HUES6 (cell line): ENCODE results near the gene SLC5A9.

Experiments
- H3K27ac ChIP-seq: 2 replicates; pipeline ENCODE4 v1.7.0; 2013; ENCODE audit warnings: low read depth, mild to moderate bottlenecking, low read length, inconsistent platforms
- H3K27me3 ChIP-seq: 2 replicates; pipeline ENCODE4 v1.6.1; 2013; ENCODE audit warnings: low read length; ENCODE audit not compliant: control insufficient read depth, insufficient read depth
- H3K36me3 ChIP-seq: 2 replicates; pipeline ENCODE4 v1.6.1; 2013; ENCODE audit warnings: low read length; ENCODE audit not compliant: control insufficient read depth, insufficient read depth
- H3K4me1 ChIP-seq: 2 replicates; pipeline ENCODE4 v1.6.1; 2013; ENCODE audit warnings: low read length; ENCODE audit not compliant: control insufficient read depth, insufficient read depth
- H3K4me3 ChIP-seq: 2 replicates; pipeline ENCODE4 v1.5.1; 2013; ENCODE audit warnings: low read depth, low read length
- H3K9ac ChIP-seq: one replicate; pipeline ENCODE4 v1.6.1; 2013; ENCODE audit warnings: mild to moderate bottlenecking, low read length
- H3K9me3 ChIP-seq: 2 replicates; pipeline ENCODE4 v1.6.1; 2013; ENCODE audit warnings: low read depth, low read length; ENCODE audit not compliant: control insufficient read depth, insufficient read depth

Gene SLC5A9

DNA sequence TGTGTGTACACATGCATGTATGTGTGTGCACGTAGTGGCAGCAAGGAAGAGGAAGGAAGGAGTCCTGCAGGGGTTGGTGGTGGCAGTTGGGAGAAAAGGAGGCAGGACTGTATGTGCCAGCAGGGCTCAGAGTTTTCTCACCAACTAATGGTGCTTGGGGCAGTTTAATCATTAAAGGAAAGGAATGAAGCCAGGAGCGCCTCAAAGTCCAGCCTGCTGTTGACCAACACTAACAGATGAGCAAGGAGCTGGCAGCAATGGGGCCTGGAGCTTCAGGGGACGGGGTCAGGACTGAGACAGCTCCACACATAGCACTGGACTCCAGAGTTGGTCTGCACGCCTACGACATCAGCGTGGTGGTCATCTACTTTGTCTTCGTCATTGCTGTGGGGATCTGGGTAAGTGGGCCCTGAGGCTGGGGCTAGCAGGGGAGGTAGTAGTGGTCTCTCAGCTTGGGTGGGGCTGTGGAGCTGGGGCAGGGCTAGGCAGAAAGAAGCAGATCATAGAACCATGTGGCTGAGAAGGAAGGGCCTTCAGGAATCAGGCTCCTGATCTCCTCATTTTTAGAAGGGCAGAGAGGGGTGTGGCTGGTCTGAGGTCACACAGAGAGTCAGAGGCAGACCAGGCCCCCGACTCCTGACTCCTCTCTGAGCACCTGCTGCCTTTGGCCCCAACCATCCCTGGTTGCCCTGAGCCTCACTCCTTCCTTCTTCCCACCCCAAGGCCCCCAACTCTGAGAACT lies at the start of gene SLC5A9:
SLC5A9 (plus strand) TSS at position 216 of the 742 bp plus-strand sequence; CDS start at position 237, 21 bp downstream.
- no peak within 1 kb of the TSS for H3K4me3 ChIP-seq
- peaks cover 13% of the 10 kb centered on the region; the same call in 1 of the 2 replicates for H3K4me1 ChIP-seq
- no peaks in the 10 kb centered on the region for H3K27me3 ChIP-seq
- H3K9ac ChIP-seq, result no peak within 1 kb of the TSS
- H3K27ac ChIP-seq, result no peak within 1 kb of the TSS
- no peaks in the 10 kb centered on the region for H3K9me3 ChIP-seq
- H3K36me3 ChIP-seq, result peaks cover 6% of the 10 kb centered on the region; the same call in 1 of the 2 replicates

DNA sequence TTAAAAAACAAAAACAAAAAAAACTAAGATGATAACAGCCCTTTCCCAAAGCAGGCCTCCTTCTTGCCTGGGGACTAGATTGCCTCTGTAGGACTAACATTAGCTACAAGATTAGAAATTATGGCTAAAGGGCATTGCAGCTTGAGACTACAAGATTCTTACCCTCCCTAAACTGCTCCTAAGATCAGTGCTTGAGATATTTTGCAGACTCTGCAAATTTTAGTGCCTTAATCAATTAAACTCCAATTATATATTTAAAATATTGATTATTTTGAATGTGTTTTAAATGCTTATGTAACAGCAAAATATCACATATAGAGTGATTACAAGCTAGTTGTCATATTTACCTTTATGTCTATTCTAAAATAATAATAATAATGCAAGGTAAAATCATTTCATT lies 47.4 kb upstream of the SLC5A9 start:
- H3K9me3 ChIP-seq, result peaks cover 24% of the 10 kb centered on the region

DNA sequence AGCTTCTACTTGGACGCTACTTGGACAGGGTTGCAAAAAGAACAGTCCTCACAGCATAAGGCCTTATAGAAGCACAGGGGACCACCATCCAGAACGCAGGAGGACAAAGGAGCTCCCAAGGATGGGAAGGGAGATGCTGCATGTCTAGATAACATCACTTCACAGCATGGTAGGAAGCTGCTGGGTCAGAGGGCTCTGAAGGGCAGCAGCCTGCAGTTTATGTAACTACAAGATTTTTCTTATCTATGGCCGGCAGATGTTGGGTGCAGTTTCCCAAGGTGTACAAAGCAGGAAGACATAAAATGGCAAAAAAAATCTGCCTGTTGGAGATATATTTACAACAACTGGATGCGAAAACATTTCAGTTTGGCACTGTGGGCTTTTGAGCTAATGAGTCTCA lies 45.3 kb upstream of the SLC5A9 start:
- no peaks in the 10 kb centered on the region for H3K4me1 ChIP-seq
- peaks cover 14% of the 10 kb centered on the region; the same call in 1 of the 2 replicates for H3K36me3 ChIP-seq
- H3K27me3 ChIP-seq, result no peaks in the 10 kb centered on the region
- H3K9me3 ChIP-seq, result peaks cover 15% of the 10 kb centered on the region
- H3K9ac ChIP-seq, result no peak overlapping the region
- H3K4me3 ChIP-seq, result no peak overlapping the region
- H3K27ac ChIP-seq, result no peak overlapping the region

More for the DNA sequence above, 47.4 kb upstream of the SLC5A9 start:
- Histone ChIP-seq H3K27me3 (no peaks in the 10 kb centered on the region), H3K9ac (no peak overlapping the region), H3K36me3 (peaks cover 9% of the 10 kb centered on the region; the same call in 1 of the 2 replicates), H3K4me1 (no peaks in the 10 kb centered on the region), H3K27ac (no peak overlapping the region), H3K4me3 (no peak overlapping the region)

DNA sequence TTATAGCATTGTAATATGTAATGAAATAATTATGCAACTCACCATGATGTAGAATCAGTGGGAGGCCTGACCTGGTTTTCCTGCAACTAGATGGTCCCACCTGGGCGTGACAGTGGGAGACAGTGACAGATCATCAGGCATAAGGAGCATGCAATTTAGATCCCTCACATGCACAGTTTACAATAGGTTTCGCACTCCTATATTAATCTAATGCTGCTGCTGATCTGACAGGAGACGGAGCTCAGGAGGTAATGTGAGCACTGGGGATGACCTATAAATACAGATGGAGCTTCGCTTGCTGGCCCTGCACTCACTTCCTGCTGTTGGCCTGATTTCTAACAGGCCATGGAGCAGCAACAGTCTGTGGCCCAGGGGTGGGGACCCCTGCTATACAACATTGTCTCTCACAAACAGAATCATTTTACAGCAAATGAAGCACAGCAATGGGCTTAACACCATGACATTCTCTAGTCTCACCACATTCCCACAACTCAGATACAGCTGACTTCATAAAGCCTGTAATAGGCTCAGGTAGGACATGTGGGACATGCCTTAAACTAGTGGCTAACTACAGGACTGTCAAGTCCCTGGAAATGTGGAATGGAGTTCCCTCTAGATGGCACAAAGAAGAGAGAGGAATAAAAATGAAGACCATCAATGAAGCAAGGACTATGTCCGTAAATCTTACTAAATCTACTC lies 40.7 kb upstream of the SLC5A9 start:
- H3K36me3 ChIP-seq, result peaks cover 33% of the 10 kb centered on the region; the same call in 1 of the 2 replicates
- H3K4me3 ChIP-seq, result no peak overlapping the region
- no peak overlapping the region for H3K9ac ChIP-seq
- H3K4me1 ChIP-seq, result no peaks in the 10 kb centered on the region
- H3K9me3 ChIP-seq, result peaks cover 19% of the 10 kb centered on the region
- H3K27me3 ChIP-seq, result no peaks in the 10 kb centered on the region
- no peak overlapping the region for H3K27ac ChIP-seq

DNA sequence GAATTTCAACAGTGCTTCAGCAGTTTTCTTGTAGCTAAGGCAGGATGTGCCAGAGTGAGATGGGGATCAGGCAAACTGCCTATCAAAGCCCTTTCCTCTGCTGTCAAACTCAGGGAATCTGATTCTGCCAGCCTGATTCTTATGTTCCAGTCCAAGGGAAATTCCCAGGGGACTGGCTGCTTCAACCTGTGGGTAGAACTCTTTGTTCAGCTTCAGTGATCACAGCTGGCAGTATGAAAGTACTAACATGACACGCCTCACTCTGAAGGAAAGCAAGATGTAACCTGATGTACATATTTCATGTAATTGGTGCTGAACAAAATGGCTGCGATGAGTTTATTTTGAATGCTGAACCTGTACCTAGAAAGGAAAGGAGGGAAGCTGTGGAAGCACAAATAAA lies 40.1 kb upstream of the SLC5A9 start:
- no peak overlapping the region for H3K27ac ChIP-seq
- no peak overlapping the region for H3K9ac ChIP-seq
- H3K9me3 ChIP-seq, result peaks cover 25% of the 10 kb centered on the region
- no peak overlapping the region for H3K4me3 ChIP-seq
- peaks cover 36% of the 10 kb centered on the region; the same call in 1 of the 2 replicates for H3K36me3 ChIP-seq
- H3K4me1 ChIP-seq, result no peaks in the 10 kb centered on the region
- H3K27me3 ChIP-seq, result no peaks in the 10 kb centered on the region

DNA sequence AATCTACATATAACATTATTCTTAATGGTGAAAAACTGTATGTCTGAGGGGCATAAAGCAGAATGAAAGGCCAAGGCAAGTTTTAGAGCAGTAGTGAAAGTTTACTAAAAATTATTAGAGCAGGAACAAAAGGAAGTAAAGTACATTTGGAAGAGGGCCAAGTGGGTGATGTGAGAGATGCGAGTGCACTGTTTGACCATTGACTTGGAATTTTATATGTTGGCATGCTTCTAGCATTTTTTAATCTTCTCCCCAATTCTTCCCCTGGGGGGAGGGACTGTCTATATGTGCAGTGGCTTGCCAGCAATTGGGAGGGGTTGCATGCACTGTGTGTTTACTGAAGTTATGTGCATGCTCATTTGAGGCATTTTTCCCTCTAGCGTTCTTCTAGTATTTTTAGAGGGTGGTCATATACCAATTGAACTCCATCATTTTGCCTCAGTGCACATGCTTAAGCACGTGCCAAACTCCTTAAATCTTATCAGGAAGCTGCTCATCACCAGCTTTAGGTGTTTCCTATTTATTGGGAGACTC lies 36.1 kb upstream of the SLC5A9 start:
- no peak overlapping the region for H3K4me3 ChIP-seq
- H3K36me3 ChIP-seq, result peaks cover 37% of the 10 kb centered on the region; the same call in 1 of the 2 replicates
- H3K4me1 ChIP-seq, result no peaks in the 10 kb centered on the region
- H3K27me3 ChIP-seq, result no peaks in the 10 kb centered on the region
- peaks cover 64% of the 10 kb centered on the region for H3K9me3 ChIP-seq
- no peak overlapping the region for H3K9ac ChIP-seq
- H3K27ac ChIP-seq, result no peak overlapping the region

DNA sequence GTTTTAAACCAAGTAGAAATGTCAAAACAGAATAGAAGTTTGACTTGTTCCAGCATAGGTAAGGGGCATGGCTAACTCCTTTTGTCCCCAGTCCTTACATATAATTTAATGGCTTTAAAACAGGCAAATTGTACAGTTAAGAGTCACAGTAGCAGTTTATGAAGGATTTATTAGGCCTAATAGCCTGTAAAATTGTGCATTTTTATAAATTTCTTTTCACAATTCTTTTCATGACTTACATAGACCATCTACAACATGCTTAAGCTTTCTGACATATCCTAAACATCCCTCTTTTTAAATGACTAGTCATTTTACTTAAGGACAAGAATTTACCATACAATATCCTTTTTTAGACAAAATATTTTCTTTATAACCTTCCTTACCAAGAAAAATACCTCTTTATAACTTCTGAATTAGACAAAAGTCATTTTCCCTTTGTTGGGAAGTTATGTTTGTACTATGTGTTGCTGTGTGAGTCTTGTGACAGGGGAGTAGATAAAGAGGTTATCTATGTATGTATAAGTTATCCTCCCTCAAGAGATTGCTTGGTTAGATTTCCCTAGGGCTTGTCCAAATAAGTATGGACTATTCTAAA lies 34.5 kb upstream of the SLC5A9 start:
- Histone ChIP-seq H3K9me3 (peaks cover 64% of the 10 kb centered on the region), H3K4me1 (no peaks in the 10 kb centered on the region), H3K4me3 (no peak overlapping the region), H3K27me3 (no peaks in the 10 kb centered on the region), H3K27ac (no peak overlapping the region), H3K36me3 (peaks cover 26% of the 10 kb centered on the region; the same call in 1 of the 2 replicates), H3K9ac (no peak overlapping the region)

DNA sequence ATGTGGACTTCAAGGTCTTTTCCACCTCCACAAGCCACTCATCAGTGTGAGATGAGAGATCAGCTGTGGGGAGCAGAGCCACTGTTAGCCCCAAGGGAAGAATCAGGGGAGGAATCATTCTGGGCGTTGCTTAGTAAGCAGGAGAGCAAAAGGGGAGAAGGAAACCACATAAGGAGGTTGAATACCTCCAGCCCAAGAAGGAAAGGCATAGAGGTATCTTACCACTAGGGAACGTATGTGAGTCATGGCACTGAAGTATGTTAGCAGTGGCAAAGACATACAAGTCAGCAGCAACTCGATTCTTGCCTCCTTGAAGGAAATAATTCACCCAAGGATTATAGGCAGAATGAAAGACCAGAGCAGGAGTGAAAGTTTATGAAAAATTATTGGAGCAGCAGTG lies 31.6 kb upstream of the SLC5A9 start:
- Histone ChIP-seq H3K9ac (no peak overlapping the region), H3K9me3 (peaks cover 62% of the 10 kb centered on the region), H3K36me3 (peaks cover 21% of the 10 kb centered on the region; the same call in 1 of the 2 replicates), H3K4me1 (no peaks in the 10 kb centered on the region), H3K27ac (no peak overlapping the region), H3K4me3 (no peak overlapping the region), H3K27me3 (no peaks in the 10 kb centered on the region)

DNA sequence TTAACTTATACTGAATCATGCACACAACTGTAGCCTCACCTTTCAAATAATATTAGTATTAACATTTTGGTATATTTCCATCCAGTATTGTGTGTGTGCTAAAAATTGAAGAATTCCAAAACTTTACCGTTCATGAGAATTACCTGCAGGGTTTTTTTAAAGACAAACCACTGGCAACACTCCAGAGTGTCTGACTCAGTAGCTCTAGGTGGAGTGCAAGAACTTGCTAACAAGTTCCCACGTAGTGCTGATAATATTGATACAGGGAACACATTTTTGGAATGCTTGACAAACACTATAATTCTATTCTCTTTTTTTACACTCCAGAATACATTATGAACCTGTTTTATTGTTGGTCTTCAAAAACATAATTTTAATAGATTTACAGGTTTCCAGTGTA lies 27.7 kb upstream of the SLC5A9 start:
- Histone ChIP-seq H3K36me3 (peaks cover 7% of the 10 kb centered on the region; the same call in 1 of the 2 replicates), H3K27ac (no peak overlapping the region), H3K9me3 (peaks cover 24% of the 10 kb centered on the region), H3K27me3 (no peaks in the 10 kb centered on the region), H3K4me3 (no peak overlapping the region), H3K4me1 (no peaks in the 10 kb centered on the region), H3K9ac (no peak overlapping the region)

DNA sequence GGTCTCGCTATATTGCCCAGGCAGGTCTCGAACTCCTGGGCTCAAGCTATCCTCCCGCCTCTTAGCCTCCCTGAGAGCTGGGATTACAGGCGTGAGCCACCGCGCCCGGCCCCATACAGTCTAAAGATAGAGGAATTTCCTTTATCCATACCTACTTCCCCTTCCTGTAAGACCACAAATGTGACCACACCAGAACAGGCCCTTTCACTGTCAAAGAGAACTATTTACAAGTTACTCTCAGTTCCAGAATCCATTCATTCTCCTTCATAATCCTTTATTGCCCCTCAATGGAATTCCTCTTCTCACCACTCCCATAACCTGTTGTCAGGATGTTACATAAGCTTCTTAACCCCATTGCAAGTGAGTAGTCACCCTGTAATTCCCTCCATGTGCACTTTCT lies 26.3 kb upstream of the SLC5A9 start:
- no peak overlapping the region for H3K4me3 ChIP-seq
- H3K9me3 ChIP-seq, result peaks cover 10% of the 10 kb centered on the region
- H3K36me3 ChIP-seq, result peaks cover 4% of the 10 kb centered on the region; the same call in 1 of the 2 replicates
- no peaks in the 10 kb centered on the region for H3K4me1 ChIP-seq
- no peak overlapping the region for H3K9ac ChIP-seq
- H3K27me3 ChIP-seq, result no peaks in the 10 kb centered on the region
- no peak overlapping the region for H3K27ac ChIP-seq
